Left cardiac atrium (tissue), 4 donors: ENCODE measurements around the gene CHD1L. TPM values are rescaled to one million over a fixed set of nuclear protein-coding genes. Genes with fewer than 3 reads are reported as not detected.
"Not testable (repeated sequence)": the region's sequence is repeated elsewhere in the genome, so short reads cannot be mapped to it uniquely, and the experiment has no call there.

Experiments
- ATAC-seq, 2 donors: fragments of 200-7000 bp; cut with Tn5 transposase; one replicate each; pipeline ENCODE4 v1.9.1; 2020; ENCODE audit warnings: mild to moderate bottlenecking in 2 of 2, moderate library complexity in 2 of 2
- DNase-seq: peaks from one replicate; pipeline ENCODE4 v3.0.0-alpha.2; 2020
- intact Hi-C, 2 donors: fragments of 100-400 bp; cut with DNase I; formaldehyde crosslinking; loops; one replicate each; pipeline versions ENCODE4 v1.14.1 to v1.15.1; 2022 to 2023
- total RNA-seq, 2 donors: library from RNA; stranded (reverse); fragmentation: NEBNext Ultra II Directional; extraction: Animal tissue kit (Norgen Biotek cat#: 25700); gene quantifications; one replicate each; pipeline ENCODE4 v1.2.1, GENCODE V29; 2021
- donor health status: DM: no; HTN: yes; CAD: no.
- donor health status: DM: no; HTN: yes; CAD: no; lungs with severe emphysema.
- donor health status: DM: yes; HTN: yes; CAD: no.
- donor health status: Dilated cardiomyopathy.

Gene CHD1L
- total RNA-seq, 2 donors from 2014 or later = 9.0 to 12.3 TPM

GRCh38 chr1:147326933-147327687 lies 84.6 kb downstream of the CHD1L start:
- intact Hi-C loops, DNase-seq, ATAC-seq: not testable (repeated sequence)

- ATAC-seq (no peak), DNase-seq (no peak)
- intact Hi-C loops = no loop called here
These were observed 91.8 kb downstream of the CHD1L start for GRCh38 chr1:147334292-147334691.

GRCh38 chr1:147336291-147336690 lies 93.8 kb downstream of the CHD1L start:
- intact Hi-C loops = no loop called here
- ATAC-seq (no peak), DNase-seq (no peak)

- intact Hi-C loops = no loop called here
- DNase-seq (no peak), ATAC-seq (no peak)
These were observed 94.7 kb downstream of the CHD1L start for GRCh38 chr1:147337040-147337630.

- no peak for ATAC-seq
- intact Hi-C loops = no loop called here
These were observed 96.1 kb downstream of the CHD1L start for GRCh38 chr1:147338571-147338970.

GRCh38 chr1:147341246-147341645 lies 98.8 kb downstream of the CHD1L start:
- intact Hi-C loops = no loop called here
- ATAC-seq (no peak), DNase-seq (no peak)

More at GRCh38 chr1:147338571-147338970, 96.1 kb downstream of the CHD1L start:
- DNase-seq = no peak

Other genes with a start within 250 kb of the CHD1L start
- gene PRKAB2, start 70.2 kb upstream of the CHD1L start, total RNA-seq = 10 to 100 TPM; 12.2 to 22.8 TPM
- gene FMO5, start 17.3 kb upstream of the CHD1L start, total RNA-seq = 1 to 10 TPM; 1.4 to 1.6 TPM